Activated naive CD8-positive, alpha-beta T cell treated with anti-CD3 and anti-CD28 coated beads, Interleukin-2, amount 50 U/mL, for 24 hours (primary cell): ENCODE results near the gene ARID1B.

Source experiments
- ATAC-seq: fragments of 150-1000 bp; cut with Tn5 transposase; one replicate; pipeline ENCODE4 v1.10.0; 2021
- DNase-seq: peaks from one replicate; pipeline ENCODE4 v3.0.0; 2021
- H3K27ac Mint-ChIP-seq: one replicate; pipeline ENCODE4 v1.8.0; 2021; ENCODE audit warnings: mild to moderate bottlenecking, mixed read lengths
- H3K27me3 Mint-ChIP-seq: one replicate; pipeline ENCODE4 v1.8.0; 2021; ENCODE audit warnings: mixed read lengths
- H3K36me3 Mint-ChIP-seq: one replicate; pipeline ENCODE4 v1.8.0; 2021; ENCODE audit warnings: low read depth, mixed read lengths
- H3K4me1 Mint-ChIP-seq: one replicate; pipeline ENCODE4 v1.8.0; 2021; ENCODE audit warnings: mixed read lengths
- H3K4me3 Mint-ChIP-seq: one replicate; pipeline ENCODE4 v1.8.0; 2021; ENCODE audit warnings: mild to moderate bottlenecking, moderate library complexity, mixed read lengths
- H3K9me3 Mint-ChIP-seq: one replicate; pipeline ENCODE4 v1.8.0; 2021; ENCODE audit warnings: mixed read lengths

The ARID1B gene

GRCh38 chr6:156840136-156840535 is 63.0 kb downstream of the ARID1B start:
- Mint-ChIP-seq H3K27me3 (no peaks in the 10 kb centered on the region), H3K9me3 (no peaks in the 10 kb centered on the region), H3K4me1 (peaks cover 57% of the 10 kb centered on the region), H3K27ac (no peak overlapping the region), H3K36me3 (peaks cover 10% of the 10 kb centered on the region), H3K4me3 (no peak overlapping the region)
- no peak for ATAC-seq
- DNase-seq, result no peak

- Mint-ChIP-seq H3K36me3 (peaks cover 10% of the 10 kb centered on the region), H3K27ac (peak overlapping the region; percentile 6), H3K4me1 (peaks cover 61% of the 10 kb centered on the region), H3K4me3 (no peak overlapping the region), H3K9me3 (no peaks in the 10 kb centered on the region), H3K27me3 (no peaks in the 10 kb centered on the region)
- DNase-seq (no peak), ATAC-seq (peak; percentile 36)
Observed at GRCh38 chr6:156840606-156841005, 63.4 kb downstream of the ARID1B start.

GRCh38 chr6:156841508-156841907 is 64.3 kb downstream of the ARID1B start:
- Mint-ChIP-seq H3K4me3 (no peak overlapping the region), H3K36me3 (peaks cover 2% of the 10 kb centered on the region), H3K27me3 (no peaks in the 10 kb centered on the region), H3K27ac (no peak overlapping the region), H3K4me1 (peaks cover 63% of the 10 kb centered on the region), H3K9me3 (no peaks in the 10 kb centered on the region)
- DNase-seq, result no peak
- ATAC-seq, result no peak

- H3K36me3 Mint-ChIP-seq, result peaks cover 4% of the 10 kb centered on the region
- no peak for DNase-seq
- ATAC-seq, result no peak
- no peaks in the 10 kb centered on the region for H3K27me3 Mint-ChIP-seq
- H3K4me3 Mint-ChIP-seq, result no peak overlapping the region
- H3K4me1 Mint-ChIP-seq, result peaks cover 75% of the 10 kb centered on the region
- H3K9me3 Mint-ChIP-seq, result no peaks in the 10 kb centered on the region
- no peak overlapping the region for H3K27ac Mint-ChIP-seq
Observed at GRCh38 chr6:156842598-156843250, 65.5 kb downstream of the ARID1B start.

- H3K27me3 Mint-ChIP-seq, result no peaks in the 10 kb centered on the region
- H3K4me3 Mint-ChIP-seq, result no peak overlapping the region
- peaks cover 84% of the 10 kb centered on the region for H3K4me1 Mint-ChIP-seq
- H3K36me3 Mint-ChIP-seq, result peaks cover 7% of the 10 kb centered on the region
- ATAC-seq (no peak), DNase-seq (no peak)
- no peak overlapping the region for H3K27ac Mint-ChIP-seq
- H3K9me3 Mint-ChIP-seq, result no peaks in the 10 kb centered on the region
Observed at GRCh38 chr6:156844089-156844488, 66.9 kb downstream of the ARID1B start.

- H3K36me3 Mint-ChIP-seq, result peaks cover 7% of the 10 kb centered on the region
- H3K27ac Mint-ChIP-seq, result peak overlapping the region; percentile 11
- ATAC-seq (no peak), DNase-seq (no peak)
- peaks cover 84% of the 10 kb centered on the region for H3K4me1 Mint-ChIP-seq
- no peaks in the 10 kb centered on the region for H3K27me3 Mint-ChIP-seq
- no peaks in the 10 kb centered on the region for H3K9me3 Mint-ChIP-seq
- H3K4me3 Mint-ChIP-seq, result no peak overlapping the region
Observed at GRCh38 chr6:156845454-156846155, 68.4 kb downstream of the ARID1B start.

- Mint-ChIP-seq H3K36me3 (peaks cover 7% of the 10 kb centered on the region), H3K4me3 (no peak overlapping the region), H3K4me1 (peaks cover 87% of the 10 kb centered on the region), H3K27me3 (no peaks in the 10 kb centered on the region), H3K9me3 (no peaks in the 10 kb centered on the region), H3K27ac (peak overlapping the region; percentile 11)
- DNase-seq (no peak), ATAC-seq (no peak)
Observed at GRCh38 chr6:156846845-156847599, 69.8 kb downstream of the ARID1B start.

GRCh38 chr6:156848123-156848522 is 70.9 kb downstream of the ARID1B start:
- ATAC-seq (no peak), DNase-seq (no peak)
- no peaks in the 10 kb centered on the region for H3K9me3 Mint-ChIP-seq
- no peak overlapping the region for H3K27ac Mint-ChIP-seq
- H3K4me1 Mint-ChIP-seq, result peaks cover 88% of the 10 kb centered on the region
- no peaks in the 10 kb centered on the region for H3K27me3 Mint-ChIP-seq
- peaks cover 7% of the 10 kb centered on the region for H3K36me3 Mint-ChIP-seq
- H3K4me3 Mint-ChIP-seq, result no peak overlapping the region

- H3K4me3 Mint-ChIP-seq, result no peak overlapping the region
- ATAC-seq (no peak), DNase-seq (no peak)
- H3K9me3 Mint-ChIP-seq, result no peaks in the 10 kb centered on the region
- H3K27me3 Mint-ChIP-seq, result no peaks in the 10 kb centered on the region
- peaks cover 7% of the 10 kb centered on the region for H3K36me3 Mint-ChIP-seq
- no peak overlapping the region for H3K27ac Mint-ChIP-seq
- peaks cover 90% of the 10 kb centered on the region for H3K4me1 Mint-ChIP-seq
Observed at GRCh38 chr6:156848533-156848932, 71.4 kb downstream of the ARID1B start.

GRCh38 chr6:156849806-156850205 is 72.6 kb downstream of the ARID1B start:
- H3K4me3 Mint-ChIP-seq, result no peak overlapping the region
- H3K4me1 Mint-ChIP-seq, result peaks cover 89% of the 10 kb centered on the region

GRCh38 chr6:156850353-156850752 is 73.2 kb downstream of the ARID1B start:
- H3K9me3 Mint-ChIP-seq, result no peaks in the 10 kb centered on the region
- H3K27ac Mint-ChIP-seq, result no peak overlapping the region

More at GRCh38 chr6:156849806-156850205, 72.6 kb downstream of the ARID1B start:
- no peak overlapping the region for H3K27ac Mint-ChIP-seq
- peaks cover 6% of the 10 kb centered on the region for H3K36me3 Mint-ChIP-seq
- no peaks in the 10 kb centered on the region for H3K9me3 Mint-ChIP-seq
- ATAC-seq, result no peak
- no peak for DNase-seq
- no peaks in the 10 kb centered on the region for H3K27me3 Mint-ChIP-seq

GRCh38 chr6:156851454-156851921 is 74.3 kb downstream of the ARID1B start:
- no peaks in the 10 kb centered on the region for H3K9me3 Mint-ChIP-seq
- ATAC-seq (no peak), DNase-seq (no peak)
- H3K4me3 Mint-ChIP-seq, result no peak overlapping the region
- peaks cover 6% of the 10 kb centered on the region for H3K36me3 Mint-ChIP-seq
- peaks cover 89% of the 10 kb centered on the region for H3K4me1 Mint-ChIP-seq
- no peaks in the 10 kb centered on the region for H3K27me3 Mint-ChIP-seq
- no peak overlapping the region for H3K27ac Mint-ChIP-seq

More at GRCh38 chr6:156850353-156850752, 73.2 kb downstream of the ARID1B start:
- no peaks in the 10 kb centered on the region for H3K27me3 Mint-ChIP-seq
- peaks cover 87% of the 10 kb centered on the region for H3K4me1 Mint-ChIP-seq
- ATAC-seq, result no peak
- peaks cover 6% of the 10 kb centered on the region for H3K36me3 Mint-ChIP-seq
- no peak for DNase-seq
- H3K4me3 Mint-ChIP-seq, result no peak overlapping the region

GRCh38 chr6:156852147-156852857 is 75.1 kb downstream of the ARID1B start:
- Mint-ChIP-seq H3K4me1 (peaks cover 89% of the 10 kb centered on the region), H3K27me3 (no peaks in the 10 kb centered on the region), H3K4me3 (no peak overlapping the region), H3K9me3 (no peaks in the 10 kb centered on the region), H3K27ac (no peak overlapping the region), H3K36me3 (peaks cover 3% of the 10 kb centered on the region)
- ATAC-seq, result no peak
- DNase-seq, result no peak

GRCh38 chr6:156852858-156853216 is 75.7 kb downstream of the ARID1B start:
- Mint-ChIP-seq H3K27me3 (no peaks in the 10 kb centered on the region), H3K4me1 (peaks cover 89% of the 10 kb centered on the region), H3K27ac (no peak overlapping the region), H3K4me3 (no peak overlapping the region), H3K36me3 (peaks cover 3% of the 10 kb centered on the region), H3K9me3 (no peaks in the 10 kb centered on the region)
- no peak for DNase-seq
- ATAC-seq, result no peak
